ENCODE measurements around the gene SPINK4.

- TF ChIP-seq REST (IDR thresholded peaks at IDR 0.05) (no peak), MAX (IDR thresholded peaks at IDR 0.05) (no peak), HNF4A (conservative IDR thresholded peaks at IDR 0.05) (no peak), CTCF (IDR thresholded peaks at IDR 0.05; ENCODE audit: low read depth, low read length, missing input control) (no peak), JUND (IDR thresholded peaks at IDR 0.05) (no peak), EGR1 (IDR thresholded peaks at IDR 0.05; ENCODE audit: low read depth in 2 of 2) (no peak)
These were observed 16.3 kb downstream of the SPINK4 start for GRCh38 chr9:33256236-33256635.
